H1 (cell line): ENCODE results near the gene WDFY4.

ENCODE experiments used
- GTF2F1 ChIP-seq: IDR thresholded peaks from 2 replicates; pipeline ENCODE4 v1.6.1; 2012; ENCODE audit warnings: low read depth, low read length, improper control_type of control experiment, borderline replicate concordance
- PHF8 ChIP-seq: fragments of 200-600 bp; sonication (generic); conservative IDR thresholded peaks from 2 replicates; pipeline ENCODE4 v1.7.1; 2012; ENCODE audit warnings: low read depth, mild to moderate bottlenecking, inconsistent platforms, low read length, moderate library complexity
- RFX5 ChIP-seq: IDR thresholded peaks from 2 replicates; pipeline ENCODE4 v1.6.1; 2011; ENCODE audit warnings: low read depth, low read length, improper control_type of control experiment, borderline replicate concordance
- TF ChIP-seq, protein P1 (sequence below): IDR thresholded peaks from 2 replicates; pipeline ENCODE4 v1.6.1; 2012; ENCODE audit warnings: inconsistent platforms
- TF ChIP-seq, protein P2 (sequence below): IDR thresholded peaks from 2 replicates; pipeline ENCODE4 v1.6.1; 2011; ENCODE audit warnings: low read depth, mild to moderate bottlenecking, low read length; ENCODE audit not compliant: insufficient read depth

DNA sequence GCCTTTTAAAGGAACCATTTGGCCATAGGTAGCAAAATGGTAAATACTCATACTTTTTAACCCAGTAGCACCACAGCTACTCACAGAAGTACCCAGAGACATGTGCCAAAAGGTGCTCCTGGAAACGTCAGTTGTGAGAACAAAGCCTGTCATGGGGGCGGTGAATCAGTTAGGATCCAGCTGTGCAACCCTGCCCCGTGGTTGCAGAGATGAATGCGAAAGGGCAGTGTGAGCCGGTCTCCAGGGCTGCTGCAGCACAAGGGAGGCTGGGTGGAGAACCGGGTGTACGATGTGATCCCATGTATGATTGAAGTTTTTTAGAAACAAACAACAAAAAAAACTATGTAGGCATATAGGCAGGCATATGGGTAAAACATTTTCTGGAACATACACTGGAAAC, 256.3 kb downstream of the WDFY4 start:
- TF ChIP-seq PHF8 (no peak), RFX5 (no peak), GTF2F1 (no peak)
- TF ChIP-seq, protein P1, sequence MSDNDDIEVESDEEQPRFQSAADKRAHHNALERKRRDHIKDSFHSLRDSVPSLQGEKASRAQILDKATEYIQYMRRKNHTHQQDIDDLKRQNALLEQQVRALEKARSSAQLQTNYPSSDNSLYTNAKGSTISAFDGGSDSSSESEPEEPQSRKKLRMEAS: no peak
- TF ChIP-seq, protein P2, sequence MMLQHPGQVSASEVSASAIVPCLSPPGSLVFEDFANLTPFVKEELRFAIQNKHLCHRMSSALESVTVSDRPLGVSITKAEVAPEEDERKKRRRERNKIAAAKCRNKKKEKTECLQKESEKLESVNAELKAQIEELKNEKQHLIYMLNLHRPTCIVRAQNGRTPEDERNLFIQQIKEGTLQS: no peak
